Hepatocyte (in vitro differentiated cells): ENCODE measurements around the gene HS6ST1.

Experiments
- EZH2 ChIP-seq: fragments of 200-600 bp; sonication (generic); IDR thresholded peaks from 2 replicates; pipeline ENCODE4 v1.6.1; 2016; ENCODE audit warnings: antibody characterized with exemption, mild to moderate bottlenecking, borderline replicate concordance
- EZH2phosphoT487 ChIP-seq: fragments of 200-600 bp; sonication (generic); IDR thresholded peaks from one replicate; pipeline ENCODE4 v1.6.1; 2018; ENCODE audit warnings: antibody characterized with exemption, mild to moderate bottlenecking, low read depth, moderate library complexity; ENCODE audit not compliant: unreplicated experiment, severe bottlenecking
- TF ChIP-seq, protein P1 (sequence below): fragments of 200-600 bp; sonication (generic); IDR thresholded peaks from 2 replicates; pipeline ENCODE4 v1.5.1; 2016; ENCODE audit warnings: antibody characterized with exemption, mild to moderate bottlenecking; ENCODE audit not compliant: poor library complexity

DNA sequence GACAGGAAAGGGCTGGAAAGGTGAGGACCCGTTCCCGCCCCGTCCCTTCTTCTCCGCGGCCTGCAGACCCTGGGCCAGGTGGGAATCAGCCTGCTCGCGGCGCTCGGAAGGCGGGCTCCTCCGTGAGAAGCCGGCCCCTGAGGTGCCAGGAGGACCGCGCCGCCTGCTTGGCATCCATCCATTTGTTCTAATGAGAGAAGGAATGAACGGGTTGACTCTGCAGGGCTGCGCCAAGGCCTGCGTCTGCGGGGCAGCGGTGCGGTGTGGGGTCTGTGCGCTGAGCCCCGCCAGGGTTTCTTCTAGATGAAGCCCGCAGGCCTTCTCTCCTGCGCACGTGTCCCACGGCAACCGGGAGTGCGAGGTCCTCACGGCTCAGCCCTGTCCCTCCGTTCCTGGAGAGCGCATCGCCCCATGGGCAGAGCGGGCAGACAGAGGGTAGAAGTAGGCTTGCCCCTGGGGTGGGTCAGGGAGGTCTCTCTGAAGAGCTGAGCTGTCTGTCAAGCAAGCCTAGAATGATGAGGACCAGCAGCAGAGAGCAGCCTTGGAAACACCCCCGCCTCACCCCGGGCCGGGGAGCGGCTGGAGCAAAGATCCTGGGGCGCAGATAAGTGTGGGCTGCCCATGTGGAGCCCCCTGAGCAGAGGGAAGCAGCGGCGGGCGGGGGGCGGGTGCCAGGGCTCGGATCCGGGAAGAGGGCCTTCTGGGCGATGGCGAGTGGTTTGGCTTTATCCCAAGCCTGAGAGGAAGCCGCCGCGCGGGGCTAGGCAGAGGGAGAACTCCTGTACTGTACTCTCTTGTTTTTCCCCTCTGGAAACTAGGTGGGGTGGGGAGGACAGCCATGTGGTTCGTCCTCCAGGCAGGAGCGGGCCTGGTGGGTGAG lies 27.9 kb upstream of the HS6ST1 start:
- TF ChIP-seq, protein P1, sequence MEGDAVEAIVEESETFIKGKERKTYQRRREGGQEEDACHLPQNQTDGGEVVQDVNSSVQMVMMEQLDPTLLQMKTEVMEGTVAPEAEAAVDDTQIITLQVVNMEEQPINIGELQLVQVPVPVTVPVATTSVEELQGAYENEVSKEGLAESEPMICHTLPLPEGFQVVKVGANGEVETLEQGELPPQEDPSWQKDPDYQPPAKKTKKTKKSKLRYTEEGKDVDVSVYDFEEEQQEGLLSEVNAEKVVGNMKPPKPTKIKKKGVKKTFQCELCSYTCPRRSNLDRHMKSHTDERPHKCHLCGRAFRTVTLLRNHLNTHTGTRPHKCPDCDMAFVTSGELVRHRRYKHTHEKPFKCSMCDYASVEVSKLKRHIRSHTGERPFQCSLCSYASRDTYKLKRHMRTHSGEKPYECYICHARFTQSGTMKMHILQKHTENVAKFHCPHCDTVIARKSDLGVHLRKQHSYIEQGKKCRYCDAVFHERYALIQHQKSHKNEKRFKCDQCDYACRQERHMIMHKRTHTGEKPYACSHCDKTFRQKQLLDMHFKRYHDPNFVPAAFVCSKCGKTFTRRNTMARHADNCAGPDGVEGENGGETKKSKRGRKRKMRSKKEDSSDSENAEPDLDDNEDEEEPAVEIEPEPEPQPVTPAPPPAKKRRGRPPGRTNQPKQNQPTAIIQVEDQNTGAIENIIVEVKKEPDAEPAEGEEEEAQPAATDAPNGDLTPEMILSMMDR = no peak
- TF ChIP-seq EZH2phosphoT487 (no peak), EZH2 (no peak)
